ENCODE data around the gene FLAD1.

DNA sequence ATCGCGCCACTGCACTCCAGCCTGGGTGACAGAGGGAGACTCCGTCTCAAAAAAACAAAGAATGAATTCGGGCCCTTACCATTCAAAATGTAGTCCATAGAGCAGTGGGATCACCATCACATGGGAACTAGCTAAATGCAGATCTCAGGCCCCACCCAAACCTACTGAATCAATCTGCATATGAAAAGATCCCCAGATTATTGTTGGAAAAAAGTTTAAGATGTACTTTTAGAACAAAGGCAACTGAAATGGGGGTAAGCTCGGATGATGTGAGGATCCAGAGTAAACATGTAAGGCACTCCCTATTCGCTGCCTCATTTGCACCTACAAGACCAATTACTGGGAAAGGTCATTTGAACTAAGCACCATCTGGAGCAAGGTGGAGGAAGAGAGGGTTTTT is 803 bp upstream of the FLAD1 start:
- TF ChIP-seq, protein P1, sequence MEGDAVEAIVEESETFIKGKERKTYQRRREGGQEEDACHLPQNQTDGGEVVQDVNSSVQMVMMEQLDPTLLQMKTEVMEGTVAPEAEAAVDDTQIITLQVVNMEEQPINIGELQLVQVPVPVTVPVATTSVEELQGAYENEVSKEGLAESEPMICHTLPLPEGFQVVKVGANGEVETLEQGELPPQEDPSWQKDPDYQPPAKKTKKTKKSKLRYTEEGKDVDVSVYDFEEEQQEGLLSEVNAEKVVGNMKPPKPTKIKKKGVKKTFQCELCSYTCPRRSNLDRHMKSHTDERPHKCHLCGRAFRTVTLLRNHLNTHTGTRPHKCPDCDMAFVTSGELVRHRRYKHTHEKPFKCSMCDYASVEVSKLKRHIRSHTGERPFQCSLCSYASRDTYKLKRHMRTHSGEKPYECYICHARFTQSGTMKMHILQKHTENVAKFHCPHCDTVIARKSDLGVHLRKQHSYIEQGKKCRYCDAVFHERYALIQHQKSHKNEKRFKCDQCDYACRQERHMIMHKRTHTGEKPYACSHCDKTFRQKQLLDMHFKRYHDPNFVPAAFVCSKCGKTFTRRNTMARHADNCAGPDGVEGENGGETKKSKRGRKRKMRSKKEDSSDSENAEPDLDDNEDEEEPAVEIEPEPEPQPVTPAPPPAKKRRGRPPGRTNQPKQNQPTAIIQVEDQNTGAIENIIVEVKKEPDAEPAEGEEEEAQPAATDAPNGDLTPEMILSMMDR (IDR thresholded peaks at IDR 0.05; ENCODE audit: extremely low read depth in 1 of 2, insufficient read depth in 1 of 2, low read depth in 1 of 2, low read length in 2 of 2): no peak
- TF ChIP-seq POLR2A (IDR thresholded peaks at IDR 0.05; ENCODE audit: low read depth, low read length) (no peak), POLR2AphosphoS5 (IDR thresholded peaks at IDR 0.05; ENCODE audit: insufficient read depth, low read depth, low read length) (no peak), EZH2 (IDR thresholded peaks at IDR 0.05; ENCODE audit: borderline replicate concordance, low read depth, low read length, severe bottlenecking) (no peak), GATA2 (IDR thresholded peaks at IDR 0.05; ENCODE audit: insufficient read depth, insufficient read length, low read depth, low read length) (no peak)
